GM12872 (cell line): ENCODE measurements around the gene MIDN.

Experiments
- CTCF ChIP-seq: IDR thresholded peaks from 3 replicates; pipeline ENCODE4 v1.5.1; 2011; ENCODE audit warnings: low read depth, mild to moderate bottlenecking, low read length, moderate library complexity; ENCODE audit not compliant: insufficient read depth

The MIDN gene

DNA sequence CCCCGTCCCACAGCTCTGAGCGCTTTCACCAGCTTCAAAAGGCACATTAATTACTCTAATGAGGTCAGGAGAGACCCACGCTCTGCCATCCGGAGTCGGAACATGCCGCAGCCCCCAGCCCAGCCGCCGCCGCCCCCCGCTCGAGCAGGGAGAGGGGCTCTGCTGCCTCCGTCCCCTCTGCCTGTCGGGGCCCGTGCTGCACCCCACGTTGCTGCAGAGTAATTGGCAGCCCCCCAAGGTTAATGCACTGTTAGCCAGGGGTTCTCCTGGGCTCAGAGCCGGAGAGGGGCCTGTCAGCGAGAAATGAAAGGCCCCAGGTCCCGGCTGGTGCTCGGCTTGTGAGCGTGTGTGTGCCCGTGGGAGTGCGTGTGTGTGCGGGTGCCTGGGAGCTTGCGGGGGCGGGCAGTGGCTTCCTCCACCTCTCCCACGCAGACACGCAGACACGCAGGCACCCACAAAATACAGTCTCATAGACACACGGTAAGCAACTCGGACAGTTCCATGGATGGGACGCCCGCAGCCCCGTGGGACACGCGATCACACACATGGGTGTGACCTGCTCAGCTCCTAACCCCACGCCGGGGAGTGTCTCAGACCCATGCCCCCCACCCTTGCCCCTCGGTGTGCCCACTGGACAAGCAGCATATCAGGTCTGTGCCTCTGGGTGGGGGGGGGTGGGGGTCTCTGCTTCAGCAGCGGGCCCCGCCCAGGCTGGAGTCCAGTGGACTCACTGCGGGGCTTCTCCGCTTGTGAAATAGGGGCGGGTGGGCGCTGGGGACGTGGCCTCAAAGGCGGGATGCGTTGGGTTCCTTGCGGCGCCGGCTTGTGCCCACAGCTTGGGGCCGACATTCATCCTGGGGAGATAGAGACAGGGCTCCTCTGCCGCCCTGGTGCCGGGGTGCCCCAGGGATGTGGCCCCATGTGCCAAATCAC lies 32.5 kb downstream of the MIDN start:
- TF ChIP-seq CTCF, result no peak

GRCh38 chr19:1281569-1282287 lies 33.3 kb downstream of the MIDN start:
- no peak for TF ChIP-seq CTCF

- TF ChIP-seq CTCF, result no peak
Observed at GRCh38 chr19:1282588-1283206, 34.3 kb downstream of the MIDN start.

DNA sequence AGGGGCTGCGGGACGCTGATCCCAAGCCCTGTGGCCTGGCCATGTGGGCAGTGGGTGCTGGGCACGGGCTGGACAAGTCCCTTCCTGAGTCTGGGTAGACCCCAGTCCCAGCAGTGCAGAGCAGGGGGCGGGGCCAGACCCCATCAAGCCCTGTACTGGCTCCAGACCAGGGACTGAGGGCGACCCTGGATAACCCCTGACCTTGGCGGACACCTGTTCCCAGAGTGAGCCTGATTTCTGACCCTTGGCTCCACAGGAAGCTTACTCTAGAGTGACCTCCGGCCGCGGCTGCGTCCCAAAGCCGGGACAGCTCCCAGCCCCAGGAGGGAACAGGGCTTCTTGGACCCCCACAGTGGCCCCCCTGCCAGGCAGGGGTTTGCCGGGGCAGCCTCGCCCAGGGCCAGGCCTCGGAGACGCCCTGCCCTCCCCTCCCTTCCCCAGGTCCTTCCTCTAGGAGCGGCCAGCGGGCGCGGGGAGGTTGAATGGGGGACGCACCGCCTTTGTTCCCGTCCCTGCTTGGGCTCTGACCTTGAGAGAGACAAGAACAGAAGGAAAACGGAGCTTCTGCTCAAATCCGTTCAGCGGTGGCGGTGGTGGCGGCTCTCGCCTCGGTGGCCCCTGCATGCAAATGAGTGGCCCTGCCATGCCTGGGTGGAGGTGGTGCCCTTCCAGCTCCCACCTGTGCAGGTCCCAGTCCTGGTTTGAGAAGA lies 35.0 kb downstream of the MIDN start:
- TF ChIP-seq CTCF, result no peak

GRCh38 chr19:1283917-1284292 lies 35.5 kb downstream of the MIDN start:
- no peak for TF ChIP-seq CTCF

- no peak for TF ChIP-seq CTCF
Observed at GRCh38 chr19:1284293-1284978, 36.1 kb downstream of the MIDN start.
